ENCODE measurements around the gene FGD2. TPM values are rescaled to one million over a fixed set of nuclear protein-coding genes. Genes with fewer than 3 reads are reported as not detected.
"Not testable (repeated sequence)": the region's sequence is repeated elsewhere in the genome, so short reads cannot be mapped to it uniquely, and the experiment has no call there.

Gene FGD2
- polyA plus RNA-seq, 3 donors = 2.1 to 2.8 (median 2.6) TPM

- DNase-seq = no peak
These were observed 34.5 kb downstream of the FGD2 start for GRCh38 chr6:37039958-37040357.

- DNase-seq = no peak
These were observed 36.1 kb downstream of the FGD2 start for GRCh38 chr6:37041521-37041920.

GRCh38 chr6:37042150-37042549 is 36.7 kb downstream of the FGD2 start:
- DNase-seq = no peak

GRCh38 chr6:37043091-37043490 is 37.6 kb downstream of the FGD2 start:
- not testable (repeated sequence) for DNase-seq

GRCh38 chr6:37047346-37047688 is 41.9 kb downstream of the FGD2 start:
- DNase-seq = no peak

- no peak for DNase-seq
These were observed 42.4 kb downstream of the FGD2 start for GRCh38 chr6:37047689-37048402.

- no peak for DNase-seq
These were observed 43.0 kb downstream of the FGD2 start for GRCh38 chr6:37048403-37048850.

GRCh38 chr6:37048851-37049757 is 43.6 kb downstream of the FGD2 start:
- no peak for DNase-seq

GRCh38 chr6:37049758-37050044 is 44.2 kb downstream of the FGD2 start:
- no peak for DNase-seq

GRCh38 chr6:37050045-37050853 is 44.8 kb downstream of the FGD2 start:
- DNase-seq = no peak

GRCh38 chr6:37050854-37051137 is 45.3 kb downstream of the FGD2 start:
- DNase-seq = no peak

- DNase-seq = peak; percentile 80
These were observed 45.9 kb downstream of the FGD2 start for GRCh38 chr6:37051138-37052026.

GRCh38 chr6:37052027-37052628 is 46.7 kb downstream of the FGD2 start:
- no peak for DNase-seq

GRCh38 chr6:37053683-37054082 is 48.2 kb downstream of the FGD2 start:
- DNase-seq = no peak

GRCh38 chr6:37054171-37054570 is 48.7 kb downstream of the FGD2 start:
- DNase-seq = no peak

- no peak for DNase-seq
These were observed 49.1 kb downstream of the FGD2 start for GRCh38 chr6:37054580-37054979.

GRCh38 chr6:37056112-37056403 is 50.6 kb downstream of the FGD2 start:
- no peak for DNase-seq

GRCh38 chr6:37056439-37057127 is 51.1 kb downstream of the FGD2 start:
- no peak for DNase-seq

- no peak for DNase-seq
These were observed 51.6 kb downstream of the FGD2 start for GRCh38 chr6:37057128-37057471.

- no peak for DNase-seq
These were observed 52.2 kb downstream of the FGD2 start for GRCh38 chr6:37057678-37058077.

GRCh38 chr6:37058084-37058586 is 52.7 kb downstream of the FGD2 start:
- no peak for DNase-seq
